UCSD-AML1 (cell line): ENCODE results near the gene ENOX1.

Experiments used
- DNase-seq: peaks from one replicate; lab custom pipeline; 2025; ENCODE audit not compliant: unreplicated experiment; lab: John Stamatoyannopoulos, UW

The ENOX1 gene

GRCh38 chr13:43230989-43231388 lies 555.8 kb downstream of the ENOX1 start:
- DNase-seq = no peak

GRCh38 chr13:43229506-43229905 lies 557.3 kb downstream of the ENOX1 start:
- DNase-seq = no peak

GRCh38 chr13:43227721-43228120 lies 559.1 kb downstream of the ENOX1 start:
- no peak for DNase-seq

GRCh38 chr13:43223216-43223615 lies 563.6 kb downstream of the ENOX1 start:
- DNase-seq = no peak

- DNase-seq = no peak
Measured at GRCh38 chr13:43222086-43222485, 564.7 kb downstream of the ENOX1 start.

GRCh38 chr13:43221611-43222010 lies 565.2 kb downstream of the ENOX1 start:
- DNase-seq = no peak

- DNase-seq = no peak
Measured at GRCh38 chr13:43220873-43221595, 565.7 kb downstream of the ENOX1 start.

- DNase-seq = no peak
Measured at GRCh38 chr13:43214124-43214523, 572.6 kb downstream of the ENOX1 start.

GRCh38 chr13:43206838-43207237 lies 579.9 kb downstream of the ENOX1 start:
- DNase-seq = no peak

GRCh38 chr13:43205416-43205815 lies 581.4 kb downstream of the ENOX1 start:
- DNase-seq = no peak

- DNase-seq = no peak
Measured at GRCh38 chr13:43204591-43204990, 582.2 kb downstream of the ENOX1 start.

GRCh38 chr13:43203781-43204180 lies 583.0 kb downstream of the ENOX1 start:
- no peak for DNase-seq

- DNase-seq = no peak
Measured at GRCh38 chr13:43200736-43201135, 586.0 kb downstream of the ENOX1 start.

- no peak for DNase-seq
Measured at GRCh38 chr13:43200307-43200706, 586.5 kb downstream of the ENOX1 start.

GRCh38 chr13:43196750-43197370 lies 589.9 kb downstream of the ENOX1 start:
- no peak for DNase-seq

GRCh38 chr13:43196086-43196621 lies 590.6 kb downstream of the ENOX1 start:
- no peak for DNase-seq

GRCh38 chr13:43195551-43195950 lies 591.2 kb downstream of the ENOX1 start:
- DNase-seq = no peak

GRCh38 chr13:43195112-43195511 lies 591.7 kb downstream of the ENOX1 start:
- DNase-seq = no peak

- DNase-seq = no peak
Measured at GRCh38 chr13:43193789-43194420, 592.9 kb downstream of the ENOX1 start.

- DNase-seq = no peak
Measured at GRCh38 chr13:43191546-43191945, 595.2 kb downstream of the ENOX1 start.

- no peak for DNase-seq
Measured at GRCh38 chr13:43185226-43185625, 601.5 kb downstream of the ENOX1 start.

- no peak for DNase-seq
Measured at GRCh38 chr13:43180837-43181236, 605.9 kb downstream of the ENOX1 start.
